DMS53 (cell line): ENCODE data around the gene KRT79.
"Not testable (repeated sequence)": the region's sequence is repeated elsewhere in the genome, so short reads cannot be mapped to it uniquely, and the experiment has no call there.

Experiments
- DNase-seq: peaks from one replicate; lab custom pipeline; 2025; lab: John Stamatoyannopoulos, UW

Gene KRT79

GRCh38 chr12:52805000-52805399 is 29.1 kb downstream of the KRT79 start:
- no peak for DNase-seq

GRCh38 chr12:52802442-52802841 is 31.7 kb downstream of the KRT79 start:
- no peak for DNase-seq

GRCh38 chr12:52801773-52802172 is 32.3 kb downstream of the KRT79 start:
- DNase-seq: no peak

- no peak for DNase-seq
These were observed 33.7 kb downstream of the KRT79 start for GRCh38 chr12:52800259-52800917.

GRCh38 chr12:52799505-52800211 is 34.5 kb downstream of the KRT79 start:
- DNase-seq: no peak

GRCh38 chr12:52798671-52799504 is 35.2 kb downstream of the KRT79 start:
- DNase-seq: peak; percentile 20

- no peak for DNase-seq
These were observed 36.0 kb downstream of the KRT79 start for GRCh38 chr12:52798003-52798670.

- DNase-seq: no peak
These were observed 36.6 kb downstream of the KRT79 start for GRCh38 chr12:52797529-52797894.

GRCh38 chr12:52796839-52797528 is 37.1 kb downstream of the KRT79 start:
- DNase-seq: no peak

- no peak for DNase-seq
These were observed 37.7 kb downstream of the KRT79 start for GRCh38 chr12:52796429-52796794.

- DNase-seq: peak; percentile 29
These were observed 38.2 kb downstream of the KRT79 start, which contains the start of gene KRT3 for GRCh38 chr12:52795694-52796428. KRT3 (minus strand) TSS chr12:52796117; CDS start chr12:52796042, 75 bp downstream.

- not testable (repeated sequence) for DNase-seq
These were observed 38.8 kb downstream of the KRT79 start for GRCh38 chr12:52795332-52795674.

- no peak for DNase-seq
These were observed 39.4 kb downstream of the KRT79 start for GRCh38 chr12:52794479-52795331.

- DNase-seq: no peak
These were observed 41.7 kb downstream of the KRT79 start for GRCh38 chr12:52792185-52793029.

GRCh38 chr12:52791271-52792184 is 42.6 kb downstream of the KRT79 start:
- no peak for DNase-seq

GRCh38 chr12:52790427-52791270 is 43.5 kb downstream of the KRT79 start:
- DNase-seq: no peak
